Esophagus (tissue), 2 donors: ENCODE data around the gene EVA1C. TPM values are rescaled to one million over a fixed set of nuclear protein-coding genes. Genes with fewer than 3 reads are reported as not detected.
"Not testable (repeated sequence)": the region's sequence is repeated elsewhere in the genome, so short reads cannot be mapped to it uniquely, and the experiment has no call there.

Experiments
- H3K27ac ChIP-seq, 2 donors: one replicate each; pipeline ENCODE4 v1.5.1; 2013; ENCODE audit warnings: low read depth in 2 of 2, mild to moderate bottlenecking in 2 of 2, inconsistent platforms in 1 of 2, low read length in 1 of 2, moderate library complexity in 1 of 2
- H3K27me3 ChIP-seq, 2 donors: one replicate each; pipeline ENCODE4 v1.6.1; 2013; ENCODE audit warnings: low read length in 2 of 2, control low read depth in 1 of 2, mild to moderate bottlenecking in 1 of 2; ENCODE audit not compliant: insufficient read depth in 2 of 2, control insufficient read depth in 1 of 2
- H3K36me3 ChIP-seq, 2 donors: one replicate each; pipeline ENCODE4 v1.6.1; 2013; ENCODE audit warnings: low read length in 1 of 2; ENCODE audit not compliant: control insufficient read depth in 2 of 2, insufficient read depth in 2 of 2
- H3K4me1 ChIP-seq, 2 donors: one replicate each; pipeline ENCODE4 v1.6.1; 2013; ENCODE audit warnings: low read length in 1 of 2; ENCODE audit not compliant: control insufficient read depth in 2 of 2, insufficient read depth in 2 of 2
- H3K4me3 ChIP-seq, 2 donors: one replicate each; pipeline ENCODE4 v1.5.1; 2013; ENCODE audit warnings: low read length in 2 of 2, mild to moderate bottlenecking in 2 of 2, low read depth in 1 of 2, moderate library complexity in 1 of 2
- H3K9me3 ChIP-seq, 2 donors: one replicate each; pipeline ENCODE4 v1.6.1; 2013; ENCODE audit warnings: mild to moderate bottlenecking in 2 of 2, low read depth in 1 of 2, low read length in 1 of 2, moderate library complexity in 1 of 2; ENCODE audit not compliant: control insufficient read depth in 2 of 2, insufficient read depth in 1 of 2
- WGBS, 2 donors: extraction: QIAGEN DNeasy Blood & Tissue Kit; methylation state at CpG; one replicate each; pipeline ENCODE4 v1.1.7; 2013; 5-methylcytosine and 5-hydroxymethylcytosine counted together
- polyA plus RNA-seq, 2 donors: library from polyadenylated mRNA; stranded (reverse); fragments of 200-250 nt; gene quantifications; one replicate each; pipeline ENCODE4 v1.2.3, GENCODE V29; 2013
- donor health status: healthy with polysubstance abuse.
- donor health status: Bipolar disorder and iron deficiency.

Gene EVA1C
- polyA plus RNA-seq, 2 donors: 18.3 to 21.1 TPM

GRCh38 chr21:32455548-32455947, 43.0 kb downstream of the EVA1C start:
- Histone ChIP-seq H3K27ac (peak overlapping the region in 1 of 2 donors; percentile 13), H3K4me3 (no peak overlapping the region), H3K4me1 (peaks cover 2 to 14% of the 10 kb centered on the region in 2 donors), H3K9me3 (no peaks in the 10 kb centered on the region), H3K36me3 (peaks cover 7 to 8% of the 10 kb centered on the region in 2 donors), H3K27me3 (no peaks in the 10 kb centered on the region)
- WGBS, 2 donors: 51 to 72% methylated on average over 5 of the region's 5 CpGs

DNA sequence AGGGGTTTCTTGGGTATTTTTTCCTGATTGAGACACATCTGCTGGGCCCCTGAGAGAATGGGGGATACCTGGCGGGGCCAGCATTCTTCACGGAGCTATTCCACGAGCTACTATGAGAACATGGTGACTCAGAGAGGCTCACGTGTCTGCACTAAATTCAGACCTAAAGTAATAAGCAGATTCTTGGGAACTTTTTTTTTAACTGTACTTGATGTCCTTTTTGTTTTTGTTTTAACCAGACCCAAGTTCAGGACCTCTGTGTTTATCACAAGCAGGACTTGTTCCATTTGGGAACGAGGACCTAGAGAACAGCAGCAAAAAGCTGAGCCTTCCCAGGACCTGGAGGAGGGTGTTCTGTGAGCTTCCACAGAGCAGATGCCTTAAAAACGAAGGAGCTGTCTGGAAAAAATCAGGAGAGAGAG, 44.0 kb downstream of the EVA1C start:
- Histone ChIP-seq H3K4me1 (peaks cover 0 to 6% of the 10 kb centered on the region in 2 donors), H3K27ac (peak overlapping the region; percentile 24 to 56), H3K9me3 (no peaks in the 10 kb centered on the region), H3K27me3 (no peaks in the 10 kb centered on the region), H3K36me3 (peaks cover 8 to 13% of the 10 kb centered on the region in 2 donors), H3K4me3 (no peak overlapping the region)
- 41 to 57% methylated on average over 6 of the region's 6 CpGs for WGBS, 2 donors

GRCh38 chr21:32457360-32457840, 44.9 kb downstream of the EVA1C start:
- H3K4me1 ChIP-seq: peaks cover 0 to 4% of the 10 kb centered on the region in 2 donors
- no peaks in the 10 kb centered on the region for H3K9me3 ChIP-seq
- H3K4me3 ChIP-seq: no peak overlapping the region
- peaks cover 8 to 13% of the 10 kb centered on the region in 2 donors for H3K36me3 ChIP-seq
- peak overlapping the region; percentile 14 to 24 for H3K27ac ChIP-seq
- no peaks in the 10 kb centered on the region for H3K27me3 ChIP-seq
- 26 to 30% methylated on average over 9 of the region's 9 CpGs for WGBS, 2 donors

GRCh38 chr21:32457962-32458361, 45.5 kb downstream of the EVA1C start:
- Histone ChIP-seq H3K27me3 (no peaks in the 10 kb centered on the region), H3K4me3 (no peak overlapping the region), H3K4me1 (peaks cover 0 to 4% of the 10 kb centered on the region in 2 donors), H3K27ac (peak overlapping the region in 1 of 2 donors; percentile 5), H3K9me3 (no peaks in the 10 kb centered on the region), H3K36me3 (peaks cover 10 to 13% of the 10 kb centered on the region in 2 donors)
- WGBS, 2 donors: 89 to 91% methylated on average over 6 of the region's 6 CpGs

DNA sequence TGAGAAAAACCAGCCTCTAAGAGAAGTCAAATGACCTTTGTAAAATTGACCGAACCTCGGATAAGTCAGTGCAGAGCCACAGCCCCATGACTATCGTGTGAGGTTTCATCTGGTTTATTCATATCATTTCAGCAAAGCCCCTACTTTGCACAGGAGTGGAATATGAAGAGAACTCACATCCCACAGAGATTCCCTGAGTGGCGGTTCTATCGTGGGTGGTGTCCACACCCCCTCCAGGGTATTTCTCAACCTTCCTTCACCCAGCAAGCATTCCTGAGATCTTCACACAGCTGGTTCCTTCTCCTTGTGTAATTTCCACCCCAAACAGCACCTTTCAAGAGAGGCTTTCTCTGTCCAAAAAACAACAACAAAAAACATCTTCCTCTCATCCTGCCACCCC, 47.5 kb downstream of the EVA1C start:
- no peak overlapping the region for H3K4me3 ChIP-seq
- no peak overlapping the region for H3K27ac ChIP-seq
- no peaks in the 10 kb centered on the region for H3K27me3 ChIP-seq
- H3K4me1 ChIP-seq: peaks cover 0 to 4% of the 10 kb centered on the region in 2 donors
- peaks cover 10 to 13% of the 10 kb centered on the region in 2 donors for H3K36me3 ChIP-seq
- H3K9me3 ChIP-seq: no peaks in the 10 kb centered on the region
- 81 to 83% methylated on average over 5 of the region's 5 CpGs for WGBS, 2 donors

- WGBS, 2 donors: 85 to 92% methylated on average over 6 of the region's 6 CpGs
- Histone ChIP-seq H3K4me3 (no peak overlapping the region), H3K9me3 (no peaks in the 10 kb centered on the region), H3K4me1 (no peaks in the 10 kb centered on the region), H3K27ac (no peak overlapping the region), H3K27me3 (no peaks in the 10 kb centered on the region), H3K36me3 (peaks cover 13 to 16% of the 10 kb centered on the region in 2 donors)
Observed at GRCh38 chr21:32461503-32461902, 49.0 kb downstream of the EVA1C start.

GRCh38 chr21:32462564-32462963, 50.1 kb downstream of the EVA1C start:
- not testable (repeated sequence) for H3K27ac ChIP-seq, H3K4me1 ChIP-seq
- WGBS, 2 donors: 87 to 95% methylated on average over 3 of the region's 3 CpGs

GRCh38 chr21:32463367-32463766, 50.9 kb downstream of the EVA1C start:
- H3K36me3 ChIP-seq: peaks cover 13 to 16% of the 10 kb centered on the region in 2 donors
- peak overlapping the region; percentile 40 to 67 for H3K27ac ChIP-seq

More at GRCh38 chr21:32462564-32462963, 50.1 kb downstream of the EVA1C start:
- H3K4me3 ChIP-seq, H3K27me3 ChIP-seq, H3K9me3 ChIP-seq: not testable (repeated sequence)
- peaks cover 13 to 16% of the 10 kb centered on the region in 2 donors for H3K36me3 ChIP-seq

GRCh38 chr21:32463889-32464300, 51.4 kb downstream of the EVA1C start:
- H3K4me3 ChIP-seq: no peak overlapping the region
- H3K9me3 ChIP-seq: no peaks in the 10 kb centered on the region
- H3K36me3 ChIP-seq: peaks cover 13 to 14% of the 10 kb centered on the region in 2 donors
- no peaks in the 10 kb centered on the region for H3K27me3 ChIP-seq
- no peaks in the 10 kb centered on the region for H3K4me1 ChIP-seq
- peak overlapping the region; percentile 66 to 77 for H3K27ac ChIP-seq
- WGBS, 2 donors: 39 to 59% methylated on average over 8 of the region's 8 CpGs

More at GRCh38 chr21:32463367-32463766, 50.9 kb downstream of the EVA1C start:
- Histone ChIP-seq H3K9me3 (no peaks in the 10 kb centered on the region), H3K4me1 (no peaks in the 10 kb centered on the region), H3K27me3 (no peaks in the 10 kb centered on the region), H3K4me3 (no peak overlapping the region)
- WGBS, 2 donors: 48 to 71% methylated on average over 7 of the region's 7 CpGs

- WGBS, 2 donors: 91 to 93% methylated on average over 4 of the region's 4 CpGs
- Histone ChIP-seq H3K9me3 (no peaks in the 10 kb centered on the region), H3K36me3 (peaks cover 15 to 16% of the 10 kb centered on the region in 2 donors), H3K27me3 (no peaks in the 10 kb centered on the region), H3K4me3 (no peak overlapping the region), H3K4me1 (peaks cover 0 to 2% of the 10 kb centered on the region in 2 donors), H3K27ac (no peak overlapping the region)
Observed at GRCh38 chr21:32467291-32467690, 54.8 kb downstream of the EVA1C start.
